ENCODE measurements around the gene ITPK1.

DNA sequence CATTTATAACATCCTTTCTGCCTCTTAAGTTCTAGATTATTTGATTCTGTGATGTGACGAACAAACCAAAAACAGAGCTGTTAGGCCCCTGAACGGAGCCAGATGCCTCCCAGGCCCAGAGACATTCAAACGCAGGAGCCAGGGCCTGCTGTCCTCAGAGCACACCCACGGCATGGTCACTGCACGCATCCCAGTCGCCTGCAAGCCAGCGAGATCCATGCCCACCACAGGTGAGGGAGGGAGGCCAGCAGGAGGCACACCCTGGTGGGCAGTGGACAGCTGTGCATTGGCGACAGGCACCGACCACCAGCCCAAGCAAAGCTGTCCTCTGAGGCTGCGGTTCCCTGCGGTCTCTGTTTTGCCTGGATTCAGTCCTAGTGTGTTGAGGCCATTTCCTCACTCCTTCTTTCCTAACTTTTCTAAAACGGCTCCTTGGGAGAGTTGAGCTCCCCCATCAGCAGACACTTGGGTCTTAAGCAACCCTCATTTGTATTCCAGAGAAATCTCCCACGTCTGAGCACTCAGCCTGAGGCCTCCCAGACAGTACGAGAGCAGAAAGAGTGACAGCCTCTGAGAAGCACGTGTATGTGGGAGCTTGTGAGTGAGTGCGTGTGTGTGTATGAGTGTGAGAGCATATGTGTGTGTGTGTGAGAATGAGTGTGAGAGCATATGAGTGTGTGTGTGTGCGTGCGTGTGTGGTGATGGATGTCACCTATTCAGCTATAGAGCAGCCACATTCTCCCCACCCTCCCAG, 111.6 kb downstream of the ITPK1 start:
- no peak for TF ChIP-seq RAD21 (conservative IDR thresholded peaks at IDR 0.05 in 1 of 2, IDR thresholded peaks at IDR 0.05 in 1 of 2)
- no peak for TF ChIP-seq RFX5 (IDR thresholded peaks at IDR 0.05)
